SH-SY5Y (cell line): ENCODE data around the gene MAPK9.

ENCODE experiments used
- GATA2 ChIP-seq: IDR thresholded peaks from 2 replicates; pipeline ENCODE4 v1.6.1; 2011; ENCODE audit warnings: mild to moderate bottlenecking, low read depth, low read length
- GATA3 ChIP-seq: IDR thresholded peaks from 2 replicates; pipeline ENCODE4 v1.6.1; 2011; ENCODE audit warnings: low read depth, mild to moderate bottlenecking, low read length, moderate library complexity

- no peak for TF ChIP-seq GATA2
- no peak for TF ChIP-seq GATA3
Observed at GRCh38 chr5:180294913-180295555, 3.2 kb upstream of the MAPK9 start.
